GM12878 (cell line): Measurements from ENCODE around the gene LGALS3. TPM values are rescaled to one million over a fixed set of nuclear protein-coding genes. Genes with fewer than 3 reads are reported as not detected.

Experiments
- ATAC-seq: fragments of 200-7000 bp; cut with Tn5 transposase; 3 replicates; pipeline ENCODE4 v1.9.1; 2020; ENCODE audit warnings: mild to moderate bottlenecking, moderate library complexity
- BruUV-seq: library from RNA; stranded (reverse); fragments of 400-500 nt; replicated peaks from 2 replicates; lab custom pipeline; 2021; lab: Mats Ljungman, UMichigan
- CTCF ChIA-PET: fragments of 300-600 bp; sonication (Branson Sonifier 250); formaldehyde crosslinking; extraction: SDS; loops from one replicate; lab custom pipeline; 2021; ENCODE audit warnings: inconsistent platforms; lab: Yijun Ruan, JAX
- POLR2A ChIA-PET: fragments of 350-600 bp; formaldehyde crosslinking; extraction: SDS; loops from one replicate; lab custom pipeline; 2021; ENCODE audit warnings: inconsistent platforms; lab: Charles Lee
- RAD21 ChIA-PET: fragments of 300-600 bp; sonication (Branson Sonifier 250); formaldehyde crosslinking; loops from one replicate; lab custom pipeline; 2023; ENCODE audit warnings: antibody characterized with exemption; ENCODE audit not compliant: unreplicated experiment; lab: Charles Lee
- SMC1A ChIA-PET: fragments of 300-600 bp; sonication (Branson Sonifier 250); formaldehyde crosslinking; loops from one replicate; lab custom pipeline; 2023; ENCODE audit not compliant: unreplicated experiment, uncharacterized antibody; lab: Charles Lee
- DNase-seq: peaks from one replicate; pipeline ENCODE4 v3.0.0-alpha.2; 2011; ENCODE audit warnings: low read depth, low spot score
- FAIRE-seq: peaks from 3 replicates; lab custom pipeline; 2011; peaks lifted over from hg19 to GRCh38; lab: Jason Lieb, UNC
- H2AFZ ChIP-seq: 2 replicates; pipeline ENCODE4 v1.6.0; 2011; ENCODE audit warnings: low read depth, low read length, control low read depth; ENCODE audit not compliant: control insufficient read depth
- H3K27ac ChIP-seq: 2 replicates; pipeline ENCODE4 v1.5.1; 2011; ENCODE audit warnings: control low read depth; ENCODE audit not compliant: control insufficient read depth, insufficient read depth
- H3K27me3 ChIP-seq, 2 experiments: replicated peaks in 1 of 2; 2 replicates each; pipeline versions ENCODE4 v1.6.0 to v1.6.1; 2011; ENCODE audit warnings: low read length in 1 of 2; ENCODE audit not compliant: control insufficient read depth in 2 of 2, insufficient read depth in 2 of 2
- H3K36me3 ChIP-seq, 2 experiments: 2 replicates each; pipeline ENCODE4 v1.5.1; 2011; ENCODE audit warnings: low read length in 1 of 2; ENCODE audit not compliant: control insufficient read depth in 2 of 2, insufficient read depth in 2 of 2
- H3K4me1 ChIP-seq: 2 replicates; pipeline ENCODE4 v1.6.1; 2011; ENCODE audit warnings: mild to moderate bottlenecking, low read length, moderate library complexity, mixed read lengths; ENCODE audit not compliant: control insufficient read depth, insufficient read depth
- H3K4me2 ChIP-seq: 2 replicates; pipeline ENCODE4 v1.6.0; 2011; ENCODE audit warnings: control low read depth; ENCODE audit not compliant: control insufficient read depth, insufficient read depth
- H3K4me3 ChIP-seq: fragments of 200-600 bp; sonication (generic); 2 replicates; pipeline ENCODE4 v1.5.1; 2016
- H3K79me2 ChIP-seq: 2 replicates; pipeline ENCODE4 v1.6.0; 2011; ENCODE audit warnings: low read length; ENCODE audit not compliant: control insufficient read depth, insufficient read depth
- H3K9ac ChIP-seq: 2 replicates; pipeline ENCODE4 v1.8.0; 2011; ENCODE audit warnings: low read length, control low read depth, mixed read lengths; ENCODE audit not compliant: control insufficient read depth, insufficient read depth
- H3K9me3 ChIP-seq: replicated peaks from 3 replicates; pipeline ENCODE4 v1.5.1; 2011; ENCODE audit warnings: mild to moderate bottlenecking, low read length; ENCODE audit not compliant: control insufficient read depth, insufficient read depth
- H4K20me1 ChIP-seq: 2 replicates; pipeline ENCODE4 v1.6.0; 2011; ENCODE audit not compliant: control insufficient read depth, insufficient read depth
- KDM1A ChIP-seq: fragments of 200-600 bp; sonication (generic); IDR thresholded peaks from 2 replicates; pipeline ENCODE4 v1.6.1; 2016; ENCODE audit warnings: borderline replicate concordance
- NR2C1 ChIP-seq: fragments of 450-650 bp; IDR thresholded peaks from 2 replicates; pipeline ENCODE4 v1.6.1; 2017; ENCODE audit warnings: antibody characterized with exemption, mild to moderate bottlenecking, moderate library complexity
- RAD51 ChIP-seq: fragments of 450-650 bp; IDR thresholded peaks from 2 replicates; pipeline ENCODE4 v1.6.1; 2016; ENCODE audit warnings: moderate library complexity, mild to moderate bottlenecking, inconsistent platforms
- TCF3 ChIP-seq: IDR thresholded peaks from 2 replicates; pipeline ENCODE4 v1.6.1; 2012; ENCODE audit warnings: low read depth, mild to moderate bottlenecking, low read length, borderline replicate concordance; ENCODE audit not compliant: insufficient read depth
- WGBS: methylation state at CpG from one replicate; pipeline ENCODE4 v1.1.6; 2016; ENCODE audit warnings: low lambda C conversion rate; ENCODE audit not compliant: insufficient replicate concordance, insufficient coverage; ENCODE audit errors: missing lambda C conversion rate; 5-methylcytosine and 5-hydroxymethylcytosine counted together
- in situ Hi-C: fragments of 300-500 bp; cut with MboI; formaldehyde crosslinking; loops from 9 replicates; pipeline ENCODE4 v1.14.3; 2018; ENCODE audit warnings: mixed read lengths
- intact Hi-C: fragments of 100-400 bp; cut with micrococcal nuclease; formaldehyde crosslinking; loops from one replicate; pipeline ENCODE4 v1.14.2; 2022; ENCODE audit not compliant: unreplicated experiment
- polyA plus RNA-seq, 11 experiments: library from polyadenylated mRNA; depleted of rRNA in 4 of 11; unstranded in 6 of 11; stranded (reverse) in 5 of 11; fragments of >200 nt; fragmentation: Nextera tagmentation in 4 of 11; fragmentation: Illumina TruSeq in 1 of 11; extraction: Ambion mirVana in 4 of 11; extraction: Trizol in 1 of 11; gene quantifications; 1 replicate in 1 of 11; 2 replicates in 10 of 11; pipeline versions ENCODE4 v1.2.1 to v1.2.3, GENCODE V29; 2011 to 2016; ENCODE audit warnings: inconsistent platforms in 2 of 11, missing spikeins in 2 of 11, low read depth in 1 of 11
- total RNA-seq, 4 experiments: library from RNA; depleted of rRNA in 3 of 4; stranded (reverse); fragments of >200 nt in 3 of 4; fragmentation: Illumina TruSeq in 1 of 4; extraction: Trizol in 1 of 4; gene quantifications; 2 replicates each; pipeline versions ENCODE4 v1.2.1 to v1.2.3, GENCODE V29; 2013 to 2021
- TF ChIP-seq, protein P1 (sequence below): fragments of 450-650 bp; IDR thresholded peaks from 2 replicates; pipeline ENCODE4 v1.6.1; 2016; ENCODE audit warnings: mild to moderate bottlenecking, moderate library complexity, borderline replicate concordance
- TF ChIP-seq, protein P2 (sequence below): IDR thresholded peaks from 2 replicates; pipeline ENCODE4 v1.6.1; 2012; ENCODE audit warnings: low read depth, low read length, improper control_type of control experiment
- TF ChIP-seq, protein P3 (sequence below): fragments of 450-650 bp; formaldehyde crosslinking; IDR thresholded peaks from 2 replicates; pipeline ENCODE4 v1.4.0; 2020; ENCODE audit warnings: mild to moderate bottlenecking, moderate library complexity

The LGALS3 gene
- total and polyA plus RNA-seq, 10 of the 15 experiments (the other 5 are each of a cell fraction or from before 2014, with no cell fraction given), result 1.5 to 34.2 (median 18.4) TPM

DNA sequence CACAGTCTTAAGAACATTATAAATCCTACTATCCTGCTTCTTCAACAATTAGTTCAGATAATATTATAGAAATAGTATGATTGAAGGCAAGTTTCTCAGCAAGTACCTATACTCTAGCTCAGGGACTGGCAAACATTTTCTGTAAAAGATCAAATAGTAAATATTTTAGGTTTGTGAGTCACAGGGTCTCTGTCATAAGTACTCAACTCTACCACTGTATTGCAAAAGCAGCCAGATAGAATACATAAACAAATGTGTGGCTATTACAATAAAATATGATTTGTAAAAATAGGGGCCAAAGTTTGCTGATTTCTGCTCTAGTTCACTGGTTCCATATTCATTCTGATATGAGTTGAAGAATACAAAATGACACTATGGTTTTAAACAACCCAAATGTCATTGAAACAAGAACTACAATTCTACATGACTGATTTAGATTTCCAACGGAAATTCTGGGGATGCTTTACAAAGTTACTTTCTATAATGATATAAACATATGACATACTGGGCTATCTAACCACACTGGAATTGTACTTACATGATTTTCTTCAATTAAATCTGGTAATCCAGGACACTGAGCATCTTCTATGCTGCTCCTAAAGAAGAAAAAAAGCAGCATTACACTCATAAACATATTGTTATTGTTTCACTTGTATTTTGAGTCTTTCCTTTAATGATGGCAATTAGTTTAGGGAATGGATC lies 23.2 kb downstream of the LGALS3 start (continued):
- TF ChIP-seq, protein P1, sequence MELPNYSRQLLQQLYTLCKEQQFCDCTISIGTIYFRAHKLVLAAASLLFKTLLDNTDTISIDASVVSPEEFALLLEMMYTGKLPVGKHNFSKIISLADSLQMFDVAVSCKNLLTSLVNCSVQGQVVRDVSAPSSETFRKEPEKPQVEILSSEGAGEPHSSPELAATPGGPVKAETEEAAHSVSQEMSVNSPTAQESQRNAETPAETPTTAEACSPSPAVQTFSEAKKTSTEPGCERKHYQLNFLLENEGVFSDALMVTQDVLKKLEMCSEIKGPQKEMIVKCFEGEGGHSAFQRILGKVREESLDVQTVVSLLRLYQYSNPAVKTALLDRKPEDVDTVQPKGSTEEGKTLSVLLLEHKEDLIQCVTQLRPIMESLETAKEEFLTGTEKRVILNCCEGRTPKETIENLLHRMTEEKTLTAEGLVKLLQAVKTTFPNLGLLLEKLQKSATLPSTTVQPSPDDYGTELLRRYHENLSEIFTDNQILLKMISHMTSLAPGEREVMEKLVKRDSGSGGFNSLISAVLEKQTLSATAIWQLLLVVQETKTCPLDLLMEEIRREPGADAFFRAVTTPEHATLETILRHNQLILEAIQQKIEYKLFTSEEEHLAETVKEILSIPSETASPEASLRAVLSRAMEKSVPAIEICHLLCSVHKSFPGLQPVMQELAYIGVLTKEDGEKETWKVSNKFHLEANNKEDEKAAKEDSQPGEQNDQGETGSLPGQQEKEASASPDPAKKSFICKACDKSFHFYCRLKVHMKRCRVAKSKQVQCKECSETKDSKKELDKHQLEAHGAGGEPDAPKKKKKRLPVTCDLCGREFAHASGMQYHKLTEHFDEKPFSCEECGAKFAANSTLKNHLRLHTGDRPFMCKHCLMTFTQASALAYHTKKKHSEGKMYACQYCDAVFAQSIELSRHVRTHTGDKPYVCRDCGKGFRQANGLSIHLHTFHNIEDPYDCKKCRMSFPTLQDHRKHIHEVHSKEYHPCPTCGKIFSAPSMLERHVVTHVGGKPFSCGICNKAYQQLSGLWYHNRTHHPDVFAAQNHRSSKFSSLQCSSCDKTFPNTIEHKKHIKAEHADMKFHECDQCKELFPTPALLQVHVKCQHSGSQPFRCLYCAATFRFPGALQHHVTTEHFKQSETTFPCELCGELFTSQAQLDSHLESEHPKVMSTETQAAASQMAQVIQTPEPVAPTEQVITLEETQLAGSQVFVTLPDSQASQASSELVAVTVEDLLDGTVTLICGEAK, result no peak

DNA sequence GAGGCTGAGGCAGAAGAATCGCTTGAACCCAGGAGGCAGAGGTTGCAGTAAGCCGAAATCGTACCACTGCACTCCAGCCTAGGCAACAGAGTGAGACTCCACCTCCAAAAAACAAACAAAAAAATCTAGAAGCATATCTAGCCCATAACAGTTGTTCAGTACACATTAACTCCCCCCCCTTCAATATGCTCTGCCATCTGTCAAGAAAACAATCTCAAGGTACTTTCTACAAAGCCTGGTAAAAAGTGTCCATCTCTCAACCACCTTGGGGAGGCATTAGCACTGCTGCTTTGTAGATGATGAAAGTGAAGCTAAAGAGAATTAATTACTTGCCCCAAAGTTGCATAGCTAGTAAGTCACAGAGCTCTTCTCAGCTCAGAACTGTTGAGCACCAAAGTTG lies 24.9 kb downstream of the LGALS3 start:
- 100% methylated on average over 3 of the region's 3 CpGs for WGBS
- Histone ChIP-seq H3K4me3 (no peak overlapping the region), H4K20me1 (no peaks in the 10 kb centered on the region), H3K79me2 (no peaks in the 10 kb centered on the region), H2AFZ (no peak overlapping the region), H3K27ac (no peak overlapping the region), H3K4me1 (no peaks in the 10 kb centered on the region), H3K9ac (no peak overlapping the region), H3K9me3 (no peaks in the 10 kb centered on the region), H3K27me3 (no peaks in the 10 kb centered on the region), H3K4me2 (no peak overlapping the region), H3K36me3 (peaks cover 2 to 34% of the 10 kb centered on the region in 2 experiments)
- no peak for ATAC-seq
- ChIA-PET SMC1A (interaction anchor here (0.8 to 2.2 kb wide), 4 partner anchors 16 to 64 kb away, joined by 3 to 10 read pairs (median 4); no protein-coding TSS in a partner anchor), POLR2A (interaction anchor here (1.0 to 1.1 kb wide), 2 partner anchors 51 to 82 kb away, joined by 3 to 5 read pairs; no protein-coding TSS in a partner anchor), CTCF (interaction anchor here (0.6 to 2.1 kb wide), 4 partner anchors 27 to 112 kb away, joined by 3 to 6 read pairs (median 4); partner anchors contain the start of gene MAPK1IP1L), RAD21 (no interaction called here)
- intact Hi-C loops, result no loop called here
- in situ Hi-C loops, result no loop called here
- BruUV-seq, result no TSS peak
- no peak for DNase-seq
- FAIRE-seq, result no peak
- TF ChIP-seq, protein P2, sequence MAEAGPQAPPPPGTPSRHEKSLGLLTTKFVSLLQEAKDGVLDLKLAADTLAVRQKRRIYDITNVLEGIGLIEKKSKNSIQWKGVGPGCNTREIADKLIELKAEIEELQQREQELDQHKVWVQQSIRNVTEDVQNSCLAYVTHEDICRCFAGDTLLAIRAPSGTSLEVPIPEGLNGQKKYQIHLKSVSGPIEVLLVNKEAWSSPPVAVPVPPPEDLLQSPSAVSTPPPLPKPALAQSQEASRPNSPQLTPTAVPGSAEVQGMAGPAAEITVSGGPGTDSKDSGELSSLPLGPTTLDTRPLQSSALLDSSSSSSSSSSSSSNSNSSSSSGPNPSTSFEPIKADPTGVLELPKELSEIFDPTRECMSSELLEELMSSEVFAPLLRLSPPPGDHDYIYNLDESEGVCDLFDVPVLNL, result no peak
- TF ChIP-seq NR2C1 (no peak), KDM1A (no peak), TCF3 (no peak), RAD51 (no peak)
- TF ChIP-seq, protein P3, sequence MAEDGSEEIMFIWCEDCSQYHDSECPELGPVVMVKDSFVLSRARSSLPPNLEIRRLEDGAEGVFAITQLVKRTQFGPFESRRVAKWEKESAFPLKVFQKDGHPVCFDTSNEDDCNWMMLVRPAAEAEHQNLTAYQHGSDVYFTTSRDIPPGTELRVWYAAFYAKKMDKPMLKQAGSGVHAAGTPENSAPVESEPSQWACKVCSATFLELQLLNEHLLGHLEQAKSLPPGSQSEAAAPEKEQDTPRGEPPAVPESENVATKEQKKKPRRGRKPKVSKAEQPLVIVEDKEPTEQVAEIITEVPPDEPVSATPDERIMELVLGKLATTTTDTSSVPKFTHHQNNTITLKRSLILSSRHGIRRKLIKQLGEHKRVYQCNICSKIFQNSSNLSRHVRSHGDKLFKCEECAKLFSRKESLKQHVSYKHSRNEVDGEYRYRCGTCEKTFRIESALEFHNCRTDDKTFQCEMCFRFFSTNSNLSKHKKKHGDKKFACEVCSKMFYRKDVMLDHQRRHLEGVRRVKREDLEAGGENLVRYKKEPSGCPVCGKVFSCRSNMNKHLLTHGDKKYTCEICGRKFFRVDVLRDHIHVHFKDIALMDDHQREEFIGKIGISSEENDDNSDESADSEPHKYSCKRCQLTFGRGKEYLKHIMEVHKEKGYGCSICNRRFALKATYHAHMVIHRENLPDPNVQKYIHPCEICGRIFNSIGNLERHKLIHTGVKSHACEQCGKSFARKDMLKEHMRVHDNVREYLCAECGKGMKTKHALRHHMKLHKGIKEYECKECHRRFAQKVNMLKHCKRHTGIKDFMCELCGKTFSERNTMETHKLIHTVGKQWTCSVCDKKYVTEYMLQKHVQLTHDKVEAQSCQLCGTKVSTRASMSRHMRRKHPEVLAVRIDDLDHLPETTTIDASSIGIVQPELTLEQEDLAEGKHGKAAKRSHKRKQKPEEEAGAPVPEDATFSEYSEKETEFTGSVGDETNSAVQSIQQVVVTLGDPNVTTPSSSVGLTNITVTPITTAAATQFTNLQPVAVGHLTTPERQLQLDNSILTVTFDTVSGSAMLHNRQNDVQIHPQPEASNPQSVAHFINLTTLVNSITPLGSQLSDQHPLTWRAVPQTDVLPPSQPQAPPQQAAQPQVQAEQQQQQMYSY, result no peak
